A549 treated with AZD2906 at 1 μM for 4 hours (cell line): ENCODE results near the gene SYNE4. TPM values are rescaled to one million over a fixed set of nuclear protein-coding genes. Genes with fewer than 3 reads are reported as not detected.

Source experiments
- total RNA-seq: library from RNA; stranded (reverse); fragments of 200-300 nt; extraction: Qiagen RNA extraction; gene quantifications from 5 replicates; pipeline ENCODE4 v1.2.3, GENCODE V29; 2022

Gene SYNE4
- total RNA-seq = 0.04 to 0.50 TPM (median 0.25 TPM) in 5 replicates

GRCh38 chr19:36008336-36008978 lies at the start of gene SYNE4:
TSS of gene SYNE4 (minus strand) at chr19:36008813. CDS start at chr19:36008681, 132 bp downstream.

GRCh38 chr19:36054733-36055686 lies 46.4 kb upstream of the SYNE4 start, which contains the start of gene WDR62:
TSS of gene WDR62 (plus strand) at chr19:36054897. CDS start at chr19:36054972, 75 bp downstream.

DNA sequence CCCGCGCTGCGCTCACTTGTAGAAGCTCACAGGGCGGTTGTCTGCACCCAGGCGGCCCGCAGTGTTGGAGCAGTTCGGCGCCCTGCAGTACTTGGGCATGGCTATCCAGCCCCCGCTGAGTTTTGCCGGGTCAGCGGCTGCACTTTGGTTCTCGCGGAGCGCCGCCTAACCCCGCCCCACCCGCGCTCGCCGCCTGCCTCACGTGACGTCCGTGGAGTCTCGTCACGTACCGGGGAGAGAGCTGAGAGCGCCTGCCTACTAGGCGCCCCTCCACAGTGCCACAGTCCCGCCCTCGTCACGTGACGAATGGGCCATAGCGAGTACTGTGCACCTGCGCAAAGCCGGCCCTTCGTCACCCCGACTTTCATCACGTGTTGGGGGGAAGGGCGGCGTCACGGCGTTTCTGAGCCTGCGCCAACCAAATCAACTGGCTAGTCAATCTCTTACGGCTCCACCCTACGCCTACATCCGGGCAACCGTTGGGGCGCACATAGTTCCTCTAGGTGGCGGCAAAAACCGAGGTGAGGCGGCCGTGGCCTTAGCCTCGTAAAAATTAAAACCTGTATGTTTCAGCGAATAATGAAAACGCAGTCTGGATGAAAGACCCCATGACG lies 45.6 kb upstream of the SYNE4 start, which contains the start of gene THAP8:
THAP8 (minus strand) TSS at position 167 of the 614 bp plus-strand sequence; CDS start at position 99, 68 bp downstream.

GRCh38 chr19:36032251-36033104 lies 23.9 kb upstream of the SYNE4 start, which contains the start of gene CLIP3:
TSS of gene CLIP3 (minus strand) at chr19:36032873. CDS start at chr19:36032357, 516 bp downstream.

GRCh38 chr19:36014012-36014924 lies 5.7 kb upstream of the SYNE4 start, which contains the start of gene ALKBH6:
TSS of gene ALKBH6 (minus strand) at chr19:36014213. CDS start at chr19:36013397, 816 bp downstream.

DNA sequence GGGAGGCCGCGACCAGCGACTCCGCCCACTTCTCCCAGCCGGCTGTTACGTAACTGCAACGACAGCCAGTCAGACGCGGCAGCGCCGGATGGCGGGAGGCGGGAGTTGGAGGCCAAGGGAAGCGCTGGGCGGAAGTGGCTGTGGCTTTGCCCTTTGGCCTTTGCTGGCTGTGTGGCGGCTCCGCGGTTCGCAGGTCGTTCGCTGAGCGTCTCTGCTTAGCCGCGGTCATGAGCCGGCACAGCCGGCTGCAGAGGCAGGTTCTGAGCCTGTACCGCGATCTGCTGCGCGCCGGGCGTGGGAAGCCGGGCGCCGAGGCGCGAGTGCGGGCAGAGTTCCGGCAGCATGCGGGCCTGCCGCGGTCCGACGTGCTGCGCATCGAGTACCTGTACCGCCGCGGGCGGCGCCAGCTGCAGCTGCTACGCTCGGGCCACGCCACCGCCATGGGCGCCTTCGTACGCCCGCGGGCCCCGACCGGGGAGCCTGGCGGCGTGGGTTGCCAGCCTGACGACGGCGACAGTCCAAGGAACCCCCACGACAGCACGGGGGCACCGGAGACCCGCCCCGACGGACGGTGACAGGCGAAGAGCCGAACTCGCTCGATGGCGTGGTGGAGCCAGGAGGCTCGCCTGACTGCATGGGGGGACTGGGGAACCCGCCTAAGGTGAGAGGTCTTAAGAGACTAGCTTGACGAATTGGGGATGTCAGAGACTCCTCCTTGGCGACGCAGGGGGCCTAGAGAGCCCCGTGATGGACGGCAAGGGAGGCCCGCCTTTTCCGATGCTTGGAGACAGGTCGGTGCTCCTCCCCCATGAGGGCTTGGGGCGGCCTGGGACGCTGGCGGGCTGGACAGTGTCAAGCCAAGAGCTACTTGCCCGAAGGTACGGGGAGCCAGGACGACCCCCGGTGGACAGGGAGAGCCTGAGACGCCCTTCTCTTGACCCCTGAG lies 13.3 kb downstream of the SYNE4 start, which contains the start of gene SDHAF1:
SDHAF1 (plus strand) TSS at position 141 of the 946 bp plus-strand sequence; CDS start at position 228, 87 bp downstream.

Other genes with a start within 250 kb of the SYNE4 start
- 5.4 to 7.6 TPM (median 5.9 TPM) in 5 replicates for gene ARHGAP33, start 233.2 kb downstream of the SYNE4 start, total RNA-seq
- 0.14 to 0.56 TPM (median 0.23 TPM) in 5 replicates for gene PRODH2, start 196.0 kb downstream of the SYNE4 start, total RNA-seq
- gene NPHS1, start 156.3 kb downstream of the SYNE4 start, total RNA-seq = 0.34 to 0.71 TPM (median 0.49 TPM) in 5 replicates
- gene KIRREL2, start 151.9 kb downstream of the SYNE4 start, total RNA-seq = 0.39 to 0.59 TPM (median 0.44 TPM) in 5 replicates
- gene APLP1, start 140.2 kb downstream of the SYNE4 start, total RNA-seq = 70.1 to 97.9 TPM (median 93.9 TPM) in 5 replicates
- gene NFKBID, start 108.3 kb downstream of the SYNE4 start, total RNA-seq = 4.9 to 7.5 TPM (median 5.7 TPM) in 5 replicates
- 0.29 to 0.75 TPM (median 0.53 TPM) in 4 of 5 replicates, not detected in the other for gene HCST, start 106.3 kb downstream of the SYNE4 start, total RNA-seq
- not detected in 5 replicates for gene TYROBP, start 100.5 kb downstream of the SYNE4 start, total RNA-seq
- gene LRFN3, start 72.4 kb downstream of the SYNE4 start, total RNA-seq = 20.1 to 27.8 TPM (median 23.2 TPM) in 5 replicates
- 32.3 to 50.8 TPM (median 46.9 TPM) in 5 replicates for gene SDHAF1, start 13.6 kb downstream of the SYNE4 start, total RNA-seq
- gene ALKBH6, start 5.4 kb upstream of the SYNE4 start, total RNA-seq = 23.0 to 25.8 TPM (median 24.4 TPM) in 5 replicates
- gene CLIP3, start 24.1 kb upstream of the SYNE4 start, total RNA-seq = 0.46 to 1.3 TPM (median 0.78 TPM) in 5 replicates
- 5.3 to 8.4 TPM (median 7.5 TPM) in 5 replicates for gene THAP8, start 45.5 kb upstream of the SYNE4 start, total RNA-seq
- gene WDR62, start 46.1 kb upstream of the SYNE4 start, total RNA-seq = 21.3 to 28.1 TPM (median 25.4 TPM) in 5 replicates
- 0.19 to 0.32 TPM (median 0.29 TPM) in 4 of 5 replicates, not detected in the other for gene OVOL3, start 102.3 kb upstream of the SYNE4 start, total RNA-seq
- 225 to 266 TPM (median 251 TPM) in 5 replicates for gene POLR2I, start 106.1 kb upstream of the SYNE4 start, total RNA-seq
- 435 to 567 TPM (median 554 TPM) in 5 replicates for gene TBCB, start 106.7 kb upstream of the SYNE4 start, total RNA-seq
- 1,516 to 2,255 TPM (median 2,139 TPM) in 5 replicates for gene CAPNS1, start 131.3 kb upstream of the SYNE4 start, total RNA-seq
- gene COX7A1, start 143.6 kb upstream of the SYNE4 start, total RNA-seq = not detected in 5 replicates
- gene ZNF565, start 205.9 kb upstream of the SYNE4 start, total RNA-seq = 3.7 to 4.9 TPM (median 4.1 TPM) in 5 replicates
- gene ZNF146, start 206.3 kb upstream of the SYNE4 start, total RNA-seq = 104 to 170 TPM (median 114 TPM) in 5 replicates